HUES48 (cell line): Measurements from ENCODE around the gene NUP42.
"Not testable (repeated sequence)": the region's sequence is repeated elsewhere in the genome, so short reads cannot be mapped to it uniquely, and the experiment has no call there.

Experiments
- H3K27ac ChIP-seq: one replicate; pipeline ENCODE4 v1.7.0; 2013; ENCODE audit warnings: low read depth, low read length, inconsistent platforms
- H3K27me3 ChIP-seq: 2 replicates; pipeline ENCODE4 v1.6.1; 2013; ENCODE audit warnings: mild to moderate bottlenecking, low read length; ENCODE audit not compliant: control insufficient read depth, insufficient read depth
- H3K36me3 ChIP-seq: 2 replicates; pipeline ENCODE4 v1.6.1; 2013; ENCODE audit warnings: low read length; ENCODE audit not compliant: control insufficient read depth, insufficient read depth
- H3K4me1 ChIP-seq: 2 replicates; pipeline ENCODE4 v1.6.1; 2013; ENCODE audit warnings: mild to moderate bottlenecking, low read length; ENCODE audit not compliant: control insufficient read depth, insufficient read depth
- H3K4me3 ChIP-seq: 2 replicates; pipeline ENCODE4 v1.5.1; 2013; ENCODE audit warnings: mild to moderate bottlenecking, low read depth, low read length
- H3K9ac ChIP-seq: 2 replicates; pipeline ENCODE4 v1.6.1; 2013; ENCODE audit warnings: mild to moderate bottlenecking, low read depth, low read length, moderate library complexity
- H3K9me3 ChIP-seq: 2 replicates; pipeline ENCODE4 v1.6.1; 2013; ENCODE audit warnings: low read length; ENCODE audit not compliant: control insufficient read depth, insufficient read depth

NUP42 gene

DNA sequence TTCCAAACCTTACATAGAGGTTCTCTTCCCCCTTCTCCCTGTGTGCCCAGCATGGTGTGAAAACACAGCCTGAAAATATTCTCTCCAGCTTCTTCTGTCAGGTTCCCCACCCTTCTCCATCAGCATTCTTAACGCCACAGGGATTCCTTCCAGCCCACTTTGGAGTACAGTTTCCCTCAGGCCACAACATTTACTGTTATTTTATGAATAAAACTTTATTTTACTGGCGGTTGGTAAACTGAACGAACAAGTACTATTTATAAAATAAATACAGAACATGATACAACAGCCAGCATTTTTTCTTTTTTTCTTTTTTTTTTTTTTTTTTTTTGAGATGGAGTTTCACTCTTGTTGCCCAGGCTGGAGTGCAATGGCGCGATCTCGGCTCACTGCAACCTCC lies 33.1 kb downstream of the NUP42 start:
- Histone ChIP-seq H3K27me3 (no peaks in the 10 kb centered on the region; the same call in 1 of the 2 replicates), H3K9ac (no peak overlapping the region), H3K27ac (no peak overlapping the region), H3K4me1 (peaks cover 7% of the 10 kb centered on the region; the same call in 1 of the 2 replicates), H3K9me3 (no peaks in the 10 kb centered on the region), H3K36me3 (no peaks in the 10 kb centered on the region), H3K4me3 (no peak overlapping the region)

DNA sequence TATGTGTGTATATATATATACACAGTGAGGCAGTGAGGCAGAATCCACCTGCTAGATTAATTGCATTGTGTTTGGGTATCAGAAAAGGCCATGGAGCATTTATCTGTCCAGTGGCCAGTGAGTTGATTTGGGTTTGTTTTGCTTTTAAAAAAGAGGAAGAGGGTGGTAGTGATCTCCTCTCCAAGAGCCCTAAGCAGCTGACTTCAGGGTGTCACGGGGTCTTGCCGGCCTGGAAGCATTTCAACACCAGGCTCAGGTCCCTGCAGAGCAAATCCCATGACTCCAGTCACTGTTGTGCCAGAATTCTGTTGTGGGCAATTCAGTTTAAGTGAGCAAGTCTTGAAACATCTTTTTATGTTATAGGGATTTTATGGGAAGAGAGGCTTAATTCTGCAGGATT lies 34.2 kb downstream of the NUP42 start:
- H3K9ac ChIP-seq = no peak overlapping the region
- H3K27me3 ChIP-seq = no peaks in the 10 kb centered on the region; the same call in 1 of the 2 replicates
- no peak overlapping the region for H3K4me3 ChIP-seq
- H3K4me1 ChIP-seq = peaks cover 7% of the 10 kb centered on the region; the same call in 1 of the 2 replicates
- H3K27ac ChIP-seq = no peak overlapping the region
- no peaks in the 10 kb centered on the region for H3K9me3 ChIP-seq
- no peaks in the 10 kb centered on the region for H3K36me3 ChIP-seq

DNA sequence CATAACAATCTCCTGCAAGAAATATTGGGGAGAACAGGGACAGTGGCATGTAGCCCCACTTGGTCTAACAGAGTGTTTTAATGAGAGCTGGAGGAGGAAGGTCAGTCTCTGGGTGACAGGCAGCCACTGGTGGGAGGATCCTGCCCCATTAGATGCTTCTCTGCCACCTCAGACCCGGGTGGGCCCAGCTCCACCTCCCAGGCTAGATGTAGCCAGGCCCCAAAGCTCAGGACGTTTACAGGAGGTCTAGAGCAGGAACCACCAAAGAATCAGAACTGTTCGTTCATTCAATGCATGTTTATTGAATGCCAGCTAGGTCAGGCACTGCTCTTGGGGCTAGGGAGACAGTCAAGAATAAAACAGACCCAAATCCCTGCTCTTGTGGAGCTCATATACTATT lies 36.3 kb downstream of the NUP42 start:
- Histone ChIP-seq H3K9ac (no peak overlapping the region), H3K9me3 (no peaks in the 10 kb centered on the region), H3K27ac (no peak overlapping the region), H3K36me3 (no peaks in the 10 kb centered on the region), H3K4me1 (no peaks in the 10 kb centered on the region; the same call in 1 of the 2 replicates), H3K4me3 (no peak overlapping the region), H3K27me3 (no peaks in the 10 kb centered on the region; the same call in 1 of the 2 replicates)

DNA sequence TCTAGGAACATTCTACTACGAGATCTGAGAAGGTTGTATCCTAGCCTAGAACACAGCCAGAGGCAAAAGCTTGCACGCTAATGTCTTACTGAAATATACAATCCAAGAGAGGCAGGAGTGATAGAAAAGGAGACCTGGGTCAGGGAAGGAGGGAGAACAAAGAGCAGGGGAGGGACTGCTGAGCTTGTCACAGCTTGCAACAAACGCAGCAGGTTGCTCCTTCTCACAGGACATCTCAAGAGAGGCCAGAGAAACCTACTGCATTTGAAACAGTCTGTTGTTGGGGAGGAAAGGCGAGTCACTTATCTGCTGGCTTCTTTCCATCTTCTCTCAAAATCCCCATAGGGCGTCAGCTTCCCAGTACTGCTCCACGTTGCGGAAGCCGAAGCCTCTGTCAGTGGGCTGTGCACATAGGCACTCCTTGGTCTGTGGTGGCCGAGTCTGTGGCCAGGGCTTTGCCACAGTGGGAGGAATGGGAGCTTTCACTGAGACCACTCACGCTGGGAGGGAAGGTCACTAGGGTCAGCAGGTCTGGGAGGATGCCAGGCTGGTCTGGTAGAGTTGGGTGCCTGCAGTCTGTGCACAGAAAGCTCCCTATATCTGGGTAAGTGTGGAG lies 39.0 kb downstream of the NUP42 start:
- Histone ChIP-seq H3K27ac (no peak overlapping the region), H3K9ac (no peak overlapping the region; the same call in 1 of the 2 replicates), H3K4me1 (no peaks in the 10 kb centered on the region; the same call in 1 of the 2 replicates), H3K27me3 (no peaks in the 10 kb centered on the region; the same call in 1 of the 2 replicates), H3K36me3 (no peaks in the 10 kb centered on the region), H3K4me3 (no peak overlapping the region), H3K9me3 (no peaks in the 10 kb centered on the region)

DNA sequence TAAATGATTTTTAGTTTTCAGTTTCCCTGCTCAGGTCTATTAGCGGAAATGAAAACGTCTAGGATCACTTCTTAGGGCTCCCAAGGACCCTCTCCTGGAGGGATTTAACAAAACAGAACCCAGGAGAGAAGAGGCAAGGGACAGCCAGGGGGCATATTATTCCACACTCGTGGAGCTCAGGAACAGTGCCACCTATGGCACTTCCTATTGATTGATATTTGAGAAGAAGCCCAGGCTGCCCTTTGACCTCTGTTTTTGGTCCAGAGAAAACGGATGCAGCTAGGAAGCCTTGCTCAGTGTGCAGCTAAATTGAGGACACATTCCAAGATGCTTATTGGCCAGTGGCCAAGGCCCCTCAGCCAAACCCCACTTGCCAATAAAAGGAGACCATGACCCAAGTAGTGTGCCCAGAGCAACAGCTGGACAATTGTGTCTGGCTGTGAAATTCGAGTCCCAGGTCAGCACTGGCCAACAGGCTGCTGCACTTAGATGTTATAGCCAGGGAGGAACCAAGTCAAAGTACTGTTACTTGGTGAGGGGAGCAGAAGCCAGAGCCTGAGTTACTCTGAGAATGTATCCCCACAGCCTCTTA lies 40.7 kb downstream of the NUP42 start:
- Histone ChIP-seq H3K9me3 (no peaks in the 10 kb centered on the region), H3K27ac (no peak overlapping the region), H3K9ac (no peak overlapping the region), H3K36me3 (no peaks in the 10 kb centered on the region), H3K4me3 (no peak overlapping the region), H3K27me3 (no peaks in the 10 kb centered on the region; the same call in 1 of the 2 replicates), H3K4me1 (no peaks in the 10 kb centered on the region; the same call in 1 of the 2 replicates)

DNA sequence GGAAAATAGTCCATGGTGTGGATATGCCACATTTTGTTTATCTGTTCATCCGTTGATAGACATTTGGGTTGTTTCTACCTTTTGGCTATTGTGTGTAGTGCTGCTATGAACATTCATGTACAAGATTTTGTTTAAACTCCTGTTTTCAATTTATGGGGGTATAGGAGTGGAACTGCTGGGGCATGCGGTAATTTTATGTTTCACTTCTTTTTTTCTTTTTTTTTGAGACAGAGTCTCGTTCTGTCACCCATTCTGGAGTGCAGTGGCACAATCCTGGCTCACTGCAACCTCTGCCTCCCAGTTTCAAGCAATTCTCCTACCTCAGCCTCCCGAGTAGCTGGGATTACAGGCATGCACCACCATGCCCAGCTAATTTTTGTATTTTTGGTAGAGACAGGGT lies 42.5 kb downstream of the NUP42 start:
- H3K4me3 ChIP-seq, H3K9ac ChIP-seq, H3K4me1 ChIP-seq, H3K27ac ChIP-seq, H3K36me3 ChIP-seq, H3K9me3 ChIP-seq, H3K27me3 ChIP-seq: not testable (repeated sequence)

DNA sequence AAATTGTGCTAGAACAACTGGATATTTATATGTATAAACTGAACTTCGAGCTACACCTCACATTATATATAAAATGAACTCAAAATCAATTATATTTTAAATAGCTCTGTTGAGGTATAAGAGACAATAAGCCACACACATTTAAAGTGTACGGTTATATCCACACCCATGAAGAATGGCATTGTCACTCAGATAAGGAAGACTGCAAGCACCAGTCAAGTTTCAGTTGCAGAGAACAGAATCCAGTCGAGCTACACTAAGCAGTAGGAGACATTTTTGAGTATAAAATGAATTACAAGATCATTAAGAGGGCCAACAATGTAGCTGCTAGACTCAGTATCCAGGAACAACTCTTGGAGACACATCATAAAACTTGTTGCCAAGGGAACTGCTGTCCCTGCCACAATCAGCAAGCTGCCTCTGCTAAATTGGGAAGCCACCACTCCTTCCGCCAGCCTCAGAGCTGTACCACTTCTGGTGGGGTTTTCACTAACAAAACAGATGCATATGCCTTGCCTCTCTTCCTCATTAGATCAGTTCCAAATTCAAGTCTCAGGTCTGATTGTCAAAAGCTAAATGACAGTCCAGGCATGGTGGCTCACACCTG lies 45.1 kb downstream of the NUP42 start:
- H3K4me1 ChIP-seq = no peaks in the 10 kb centered on the region
- no peak overlapping the region for H3K4me3 ChIP-seq
- H3K36me3 ChIP-seq = no peaks in the 10 kb centered on the region
- no peaks in the 10 kb centered on the region for H3K27me3 ChIP-seq
- H3K9ac ChIP-seq = no peak overlapping the region
- no peak overlapping the region for H3K27ac ChIP-seq
- H3K9me3 ChIP-seq = no peaks in the 10 kb centered on the region

DNA sequence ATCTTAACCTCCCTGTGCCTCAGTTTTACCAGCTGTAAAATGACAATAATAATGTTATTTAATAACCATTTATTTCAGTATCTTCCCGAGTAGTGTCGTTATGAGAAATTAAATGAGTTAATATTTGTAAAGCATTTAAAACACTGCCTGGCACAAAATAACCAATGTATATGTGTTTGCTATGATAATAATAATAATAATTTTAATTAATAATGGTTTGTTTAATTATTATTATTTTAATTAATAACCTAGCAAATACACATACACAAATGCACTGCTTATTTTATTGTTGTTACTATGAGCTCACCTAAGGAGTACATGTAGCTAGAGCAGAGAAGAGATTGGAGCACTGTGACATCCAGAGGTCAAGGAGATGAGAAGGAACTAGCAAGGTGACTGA lies 46.6 kb downstream of the NUP42 start:
- H3K9me3 ChIP-seq = no peaks in the 10 kb centered on the region
- H3K4me3 ChIP-seq = no peak overlapping the region
- H3K27me3 ChIP-seq = no peaks in the 10 kb centered on the region
- H3K27ac ChIP-seq = no peak overlapping the region
- H3K36me3 ChIP-seq = no peaks in the 10 kb centered on the region
- no peak overlapping the region for H3K9ac ChIP-seq
- H3K4me1 ChIP-seq = no peaks in the 10 kb centered on the region

DNA sequence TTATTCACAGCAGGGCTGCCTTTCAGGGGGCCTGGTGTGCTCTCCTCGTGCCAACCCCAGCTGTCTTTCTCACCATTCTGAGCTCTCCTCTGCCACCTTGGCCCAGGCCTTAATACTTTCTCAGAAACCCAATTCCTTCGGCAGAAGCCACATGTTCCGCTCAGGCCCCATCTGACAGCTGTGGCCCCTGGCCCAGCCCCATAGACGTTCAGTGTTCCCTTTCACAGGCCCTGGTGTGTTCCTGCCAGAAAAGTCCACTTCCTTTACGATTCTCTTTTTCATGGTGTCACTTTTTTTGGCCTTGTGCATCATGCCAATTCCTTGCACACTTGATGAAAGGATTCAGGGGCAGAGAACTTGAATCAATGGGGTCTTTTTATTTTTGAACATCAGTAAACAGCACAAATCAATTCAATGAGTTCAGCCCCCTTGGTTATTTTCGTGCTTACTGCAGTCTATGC lies 48.8 kb downstream of the NUP42 start:
- H3K9me3 ChIP-seq = no peaks in the 10 kb centered on the region
- no peak overlapping the region for H3K27ac ChIP-seq
- H3K27me3 ChIP-seq = no peaks in the 10 kb centered on the region
- no peaks in the 10 kb centered on the region for H3K4me1 ChIP-seq
- H3K36me3 ChIP-seq = no peaks in the 10 kb centered on the region
- no peak overlapping the region for H3K9ac ChIP-seq
- no peak overlapping the region for H3K4me3 ChIP-seq

DNA sequence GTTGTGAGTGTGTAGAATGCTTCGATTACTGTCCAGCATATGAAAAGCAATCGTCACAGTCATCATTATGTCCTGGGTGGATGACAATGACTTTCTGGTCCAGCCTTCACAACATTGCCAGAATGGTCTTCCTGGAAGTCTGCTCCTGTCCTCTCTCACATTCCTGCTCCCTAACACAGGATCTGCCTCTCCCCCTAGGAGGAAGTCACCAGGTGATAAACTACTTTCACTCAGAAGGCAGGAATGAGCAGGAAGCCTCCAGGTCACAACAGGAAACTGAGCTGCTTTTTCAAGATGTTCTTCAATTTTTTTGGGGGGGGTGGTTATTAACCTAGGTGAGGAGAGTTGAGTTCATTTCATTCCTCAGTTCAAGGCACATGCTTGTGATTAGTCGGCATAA lies 51.1 kb downstream of the NUP42 start:
- no peaks in the 10 kb centered on the region for H3K4me1 ChIP-seq
- no peak overlapping the region for H3K27ac ChIP-seq
- H3K9ac ChIP-seq = no peak overlapping the region
- H3K4me3 ChIP-seq = no peak overlapping the region
- H3K27me3 ChIP-seq = no peaks in the 10 kb centered on the region
- H3K36me3 ChIP-seq = no peaks in the 10 kb centered on the region
- no peaks in the 10 kb centered on the region for H3K9me3 ChIP-seq

DNA sequence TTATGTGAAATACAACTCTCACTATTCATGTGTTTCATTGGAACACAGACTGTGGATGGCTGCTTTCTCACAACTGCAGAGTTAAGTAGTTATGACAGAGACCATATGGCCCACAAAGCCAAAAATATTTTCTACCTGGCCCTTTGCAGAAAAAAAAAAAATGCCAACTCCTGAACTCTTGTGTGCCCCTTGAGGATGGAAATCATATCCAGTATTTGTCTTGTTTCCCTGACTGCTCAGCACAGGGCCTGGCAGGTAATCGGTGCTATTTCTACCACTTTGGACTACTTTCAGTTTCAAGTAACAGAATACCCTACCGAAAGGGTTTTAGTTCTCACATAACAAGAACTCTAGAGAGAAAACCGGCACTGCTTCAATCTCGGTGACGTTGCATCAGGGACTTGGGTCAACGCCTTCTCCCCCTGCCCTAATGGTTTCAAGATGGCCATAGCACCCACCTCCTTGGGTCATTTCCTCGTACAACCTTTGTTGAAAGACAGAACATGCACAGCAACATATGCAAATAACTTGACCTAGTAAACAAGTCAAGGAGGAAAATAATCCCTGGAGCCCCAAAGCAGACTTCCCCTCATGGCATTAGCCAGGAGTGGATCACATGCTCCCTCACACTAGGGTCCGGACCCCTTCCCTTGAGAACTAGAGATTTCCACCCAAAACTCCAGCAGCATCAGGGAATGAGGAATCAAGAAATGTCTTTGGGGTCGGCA lies 52.9 kb downstream of the NUP42 start:
- no peak overlapping the region for H3K9ac ChIP-seq
- no peaks in the 10 kb centered on the region for H3K27me3 ChIP-seq
- H3K4me1 ChIP-seq = no peaks in the 10 kb centered on the region
- H3K9me3 ChIP-seq = no peaks in the 10 kb centered on the region
- H3K36me3 ChIP-seq = no peaks in the 10 kb centered on the region
- no peak overlapping the region for H3K4me3 ChIP-seq
- H3K27ac ChIP-seq = no peak overlapping the region
